ENCODE results near the gene LGI1.

DNA sequence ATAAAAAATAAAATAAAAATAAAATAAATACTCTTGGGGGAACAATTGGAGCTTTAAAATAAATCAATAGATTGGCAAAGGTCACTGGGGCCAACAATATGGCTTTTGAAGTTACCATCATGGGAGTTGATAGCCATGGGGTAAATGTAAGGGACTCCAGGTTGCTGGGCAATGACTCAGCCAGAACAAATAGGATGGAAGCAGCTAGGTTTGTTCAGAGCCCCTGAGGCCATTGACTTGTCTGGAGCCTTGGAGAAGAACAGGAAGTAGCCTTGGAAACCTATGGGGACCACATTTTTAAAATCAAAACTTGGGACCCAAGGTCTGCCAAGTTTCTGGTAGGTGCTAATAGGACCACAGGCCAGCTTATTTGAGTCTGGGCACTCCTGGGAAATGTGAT, 35.2 kb upstream of the LGI1 start:
- TF ChIP-seq, protein P1, sequence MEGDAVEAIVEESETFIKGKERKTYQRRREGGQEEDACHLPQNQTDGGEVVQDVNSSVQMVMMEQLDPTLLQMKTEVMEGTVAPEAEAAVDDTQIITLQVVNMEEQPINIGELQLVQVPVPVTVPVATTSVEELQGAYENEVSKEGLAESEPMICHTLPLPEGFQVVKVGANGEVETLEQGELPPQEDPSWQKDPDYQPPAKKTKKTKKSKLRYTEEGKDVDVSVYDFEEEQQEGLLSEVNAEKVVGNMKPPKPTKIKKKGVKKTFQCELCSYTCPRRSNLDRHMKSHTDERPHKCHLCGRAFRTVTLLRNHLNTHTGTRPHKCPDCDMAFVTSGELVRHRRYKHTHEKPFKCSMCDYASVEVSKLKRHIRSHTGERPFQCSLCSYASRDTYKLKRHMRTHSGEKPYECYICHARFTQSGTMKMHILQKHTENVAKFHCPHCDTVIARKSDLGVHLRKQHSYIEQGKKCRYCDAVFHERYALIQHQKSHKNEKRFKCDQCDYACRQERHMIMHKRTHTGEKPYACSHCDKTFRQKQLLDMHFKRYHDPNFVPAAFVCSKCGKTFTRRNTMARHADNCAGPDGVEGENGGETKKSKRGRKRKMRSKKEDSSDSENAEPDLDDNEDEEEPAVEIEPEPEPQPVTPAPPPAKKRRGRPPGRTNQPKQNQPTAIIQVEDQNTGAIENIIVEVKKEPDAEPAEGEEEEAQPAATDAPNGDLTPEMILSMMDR (IDR thresholded peaks at IDR 0.05; ENCODE audit: poor library complexity), result no peak
- no peak for TF ChIP-seq EZH2 (IDR thresholded peaks at IDR 0.05; ENCODE audit: borderline replicate concordance)
- no peak for TF ChIP-seq EZH2phosphoT487 (IDR thresholded peaks at IDR 0.05; ENCODE audit: low read depth, severe bottlenecking, unreplicated experiment)
